HG03457 (cell line): ENCODE data around the gene DRGX.

ENCODE experiments used
- ATAC-seq: cut with Tn5 transposase; IDR thresholded peaks from one replicate; pipeline ENCODE4 v1.9.1; 2021; ENCODE audit warnings: moderate number of reproducible peaks; ENCODE audit not compliant: unreplicated experiment

The DRGX gene

DNA sequence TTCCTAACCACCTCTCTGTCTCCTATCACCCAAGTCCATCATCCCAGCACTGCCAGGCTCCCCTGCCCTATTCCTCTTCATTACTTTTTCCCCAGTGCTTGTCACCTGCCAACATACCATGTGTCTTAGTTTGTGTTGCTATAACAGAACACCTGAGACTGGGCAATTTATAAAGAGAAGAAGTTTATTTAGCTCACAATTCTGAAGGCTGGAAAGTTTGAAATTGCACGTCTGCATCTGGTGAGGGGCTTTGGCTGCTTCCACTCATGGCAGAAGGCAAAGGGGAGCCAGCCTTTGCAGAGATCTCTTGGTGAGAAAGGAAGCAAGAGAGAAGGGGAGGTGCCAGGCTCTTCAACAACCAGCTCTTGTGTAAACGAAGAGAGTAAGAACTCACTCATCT lies 47.3 kb downstream of the DRGX start:
- ATAC-seq: no peak

DNA sequence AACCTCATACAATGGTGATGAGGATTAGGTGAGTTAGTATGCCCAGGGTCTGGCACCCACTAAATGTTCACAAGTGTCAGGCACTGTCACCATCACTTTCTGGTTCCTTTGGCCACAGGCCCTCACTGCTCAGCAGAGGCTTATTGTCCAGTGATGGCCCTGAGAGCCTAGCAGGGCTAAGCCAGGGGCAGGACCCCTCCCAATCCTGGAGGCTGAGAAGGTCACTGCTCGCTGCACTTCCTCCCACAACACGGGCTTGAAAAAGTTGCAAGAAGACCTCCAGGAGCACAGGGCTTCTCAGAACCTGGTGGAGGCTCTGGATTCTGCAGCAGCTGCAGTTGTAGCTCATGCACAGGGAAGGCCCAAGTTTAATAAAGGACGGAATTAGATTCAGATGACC lies 48.1 kb downstream of the DRGX start:
- ATAC-seq: no peak

DNA sequence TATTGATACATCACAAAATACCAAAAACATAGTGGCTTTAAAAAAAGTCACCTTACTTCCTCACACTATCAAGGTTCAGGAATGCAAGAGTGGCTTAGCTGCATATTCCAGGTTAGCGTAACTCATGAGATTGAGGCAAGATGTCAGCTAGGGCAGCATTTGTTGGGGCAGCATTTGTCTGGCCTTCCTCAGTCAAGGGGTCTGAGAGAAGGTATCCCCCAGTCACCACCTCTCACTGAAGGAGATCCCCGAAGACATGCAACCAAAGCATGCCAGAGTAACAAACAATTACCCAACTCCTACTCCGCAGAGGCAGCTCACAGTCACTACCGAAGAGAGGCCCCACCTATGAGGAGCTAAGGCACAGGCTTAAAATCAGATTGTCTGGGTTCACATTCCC lies 48.5 kb downstream of the DRGX start:
- no peak for ATAC-seq

- ATAC-seq: no peak
Measured at GRCh38 chr10:49344840-49345239, 51.0 kb downstream of the DRGX start.

DNA sequence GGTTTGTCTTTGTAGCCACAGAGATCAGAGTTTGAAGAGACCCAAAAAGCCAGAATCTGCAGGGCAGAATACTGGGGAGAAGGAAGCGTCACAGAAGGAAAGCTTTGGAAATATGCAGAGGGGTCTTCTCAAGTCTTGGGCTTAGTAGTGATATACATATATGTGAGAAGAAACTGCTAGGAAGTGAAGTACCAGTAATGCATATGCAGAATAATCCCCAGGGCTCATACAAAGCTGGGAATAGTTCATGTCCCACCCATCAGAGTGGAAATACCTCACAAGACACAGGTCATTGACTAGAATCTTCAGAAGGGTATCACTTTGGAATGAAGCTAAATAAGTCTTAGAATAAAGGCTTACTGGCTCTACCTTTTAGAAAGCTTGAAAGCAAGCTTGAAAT lies 57.3 kb downstream of the DRGX start:
- ATAC-seq: no peak

DNA sequence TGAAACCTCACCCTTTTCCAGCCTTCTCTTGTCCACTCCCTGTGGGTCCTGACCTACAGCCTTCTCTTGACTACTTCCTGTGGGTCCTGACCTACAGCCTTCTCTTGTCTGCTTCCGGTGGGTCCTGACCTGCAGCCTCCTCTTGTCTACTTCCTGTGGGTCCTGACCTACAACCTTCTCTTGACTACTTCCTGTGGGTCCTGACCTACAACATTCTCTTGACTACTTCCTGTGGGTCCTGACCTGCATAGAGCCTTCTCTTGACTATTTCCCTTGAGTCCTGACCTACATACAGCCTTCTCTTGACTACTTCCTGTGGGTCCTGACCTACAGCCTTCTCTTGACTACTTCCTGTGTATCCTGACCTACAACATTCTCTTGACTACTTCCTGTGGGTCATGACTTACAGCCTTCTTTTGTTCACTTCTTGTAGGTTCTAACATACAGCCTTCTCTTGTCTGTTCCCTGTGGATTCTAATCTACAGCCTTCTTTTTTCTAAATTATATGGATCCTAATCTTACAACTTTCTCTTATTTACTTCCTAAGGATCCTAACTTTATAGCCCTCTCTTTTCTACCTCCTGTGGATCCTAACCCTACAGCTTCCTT lies 60.4 kb downstream of the DRGX start:
- ATAC-seq: no peak

- ATAC-seq: no peak
Measured at GRCh38 chr10:49334964-49335363, 60.9 kb downstream of the DRGX start.

GRCh38 chr10:49333192-49333591 lies 62.7 kb downstream of the DRGX start:
- no peak for ATAC-seq

DNA sequence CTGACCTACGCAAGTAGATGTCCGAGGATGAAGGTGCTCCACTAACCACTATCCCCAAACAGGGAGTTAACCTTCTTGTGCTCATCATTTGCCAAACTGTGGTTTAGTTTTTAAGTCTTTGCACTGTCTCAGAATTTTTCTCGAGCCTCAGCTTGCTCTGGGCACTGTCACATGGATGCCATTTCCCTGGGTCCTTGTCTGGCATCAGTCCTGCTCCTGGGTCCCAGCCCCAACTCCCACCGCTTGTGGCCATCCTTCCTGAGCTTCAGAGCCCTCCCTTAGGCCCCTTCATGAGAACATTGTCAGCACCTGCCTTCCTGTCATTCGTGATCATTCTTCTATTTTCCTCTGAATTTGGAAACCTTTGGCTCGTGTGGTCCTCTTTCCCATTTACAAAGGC lies 63.1 kb downstream of the DRGX start:
- ATAC-seq: no peak

DNA sequence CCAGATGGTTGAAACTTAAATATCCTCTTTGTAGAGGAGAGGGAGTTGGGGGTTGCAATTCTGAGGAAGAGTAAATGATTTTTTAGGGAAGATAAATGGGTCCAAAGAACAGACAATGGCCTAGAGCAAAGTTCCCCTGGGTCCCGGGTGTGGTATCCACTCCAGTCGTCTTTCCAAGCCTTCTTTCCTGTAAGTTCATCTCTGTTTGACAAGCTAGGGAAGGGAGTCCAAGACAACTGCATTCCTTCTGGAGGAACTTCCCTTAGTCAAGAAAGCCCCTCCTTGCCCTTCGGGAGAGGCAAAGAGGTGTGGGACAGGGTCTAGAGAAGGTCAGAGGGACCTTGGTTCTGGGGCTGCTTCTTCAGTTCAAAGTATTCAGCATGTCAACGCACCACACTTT lies 63.6 kb downstream of the DRGX start:
- ATAC-seq: no peak

GRCh38 chr10:49331431-49331830 lies 64.5 kb downstream of the DRGX start:
- ATAC-seq: no peak

DNA sequence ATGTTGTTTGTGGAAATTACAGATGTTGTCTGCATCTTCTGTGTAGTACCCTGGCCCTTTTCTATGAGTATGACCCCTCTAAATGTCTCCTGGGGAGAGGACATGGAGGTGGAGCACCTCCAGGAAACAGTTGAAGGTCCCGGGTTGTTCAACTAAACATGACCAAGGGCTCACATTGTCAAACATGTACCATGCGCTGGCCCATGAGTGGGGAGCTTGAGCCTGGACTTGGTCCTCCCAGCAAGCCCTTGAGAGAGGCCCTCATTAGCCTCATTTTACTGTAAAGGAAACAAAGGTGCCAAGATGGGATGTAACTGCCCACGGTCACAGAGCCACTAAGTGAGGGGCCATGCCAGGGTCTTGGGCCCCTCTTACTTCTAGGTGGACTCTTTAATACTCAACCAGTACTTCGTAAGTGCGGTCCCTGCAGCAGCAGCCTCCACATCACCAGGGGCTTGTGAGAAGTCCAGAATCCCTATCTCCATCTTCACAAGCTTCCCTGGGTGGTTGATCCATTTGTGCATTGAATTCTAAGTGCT lies 65.7 kb downstream of the DRGX start:
- ATAC-seq: no peak

GRCh38 chr10:49329146-49329505 lies 66.8 kb downstream of the DRGX start:
- no peak for ATAC-seq

- ATAC-seq: no peak
Measured at GRCh38 chr10:49328401-49329145, 67.3 kb downstream of the DRGX start.

DNA sequence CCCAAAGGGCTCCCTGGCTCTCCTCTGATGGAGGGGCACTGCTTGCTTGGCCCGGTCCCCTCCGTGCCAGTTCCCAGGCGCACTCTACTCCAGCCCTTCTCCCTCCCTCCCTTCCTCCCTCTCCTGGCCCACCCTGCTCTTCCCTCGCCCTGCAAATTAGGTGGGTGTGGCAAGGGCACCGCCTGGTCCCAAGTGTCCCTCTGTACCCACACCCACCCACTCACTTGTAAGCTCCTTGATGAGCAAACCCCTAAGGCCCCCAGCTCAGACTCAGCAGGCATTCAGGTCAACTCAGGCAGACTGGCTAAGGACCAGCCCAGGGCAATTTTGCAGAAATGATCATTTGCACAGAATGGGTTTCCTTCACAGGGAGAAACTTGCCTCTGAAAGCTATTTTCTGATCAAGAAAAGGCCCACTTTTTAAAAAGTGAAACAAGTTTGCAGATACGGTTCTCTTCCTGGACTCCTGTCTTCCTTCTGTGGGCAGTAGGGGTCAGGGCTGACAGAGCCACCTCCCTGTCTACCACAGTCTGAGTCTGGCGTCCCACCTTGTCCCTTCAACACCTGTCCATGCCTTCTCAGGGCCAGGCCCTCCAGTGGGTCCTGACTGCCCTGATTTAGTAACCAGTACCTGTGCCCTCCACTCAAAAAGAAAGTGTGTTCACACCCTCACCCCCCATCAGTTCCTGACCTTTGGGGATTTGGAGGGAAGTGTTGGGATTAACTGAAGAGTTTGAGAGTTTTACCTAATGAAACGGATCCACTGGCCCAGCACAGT lies 68.7 kb downstream of the DRGX start:
- no peak for ATAC-seq

- ATAC-seq: no peak
Measured at GRCh38 chr10:49325916-49326783, 69.7 kb downstream of the DRGX start.

DNA sequence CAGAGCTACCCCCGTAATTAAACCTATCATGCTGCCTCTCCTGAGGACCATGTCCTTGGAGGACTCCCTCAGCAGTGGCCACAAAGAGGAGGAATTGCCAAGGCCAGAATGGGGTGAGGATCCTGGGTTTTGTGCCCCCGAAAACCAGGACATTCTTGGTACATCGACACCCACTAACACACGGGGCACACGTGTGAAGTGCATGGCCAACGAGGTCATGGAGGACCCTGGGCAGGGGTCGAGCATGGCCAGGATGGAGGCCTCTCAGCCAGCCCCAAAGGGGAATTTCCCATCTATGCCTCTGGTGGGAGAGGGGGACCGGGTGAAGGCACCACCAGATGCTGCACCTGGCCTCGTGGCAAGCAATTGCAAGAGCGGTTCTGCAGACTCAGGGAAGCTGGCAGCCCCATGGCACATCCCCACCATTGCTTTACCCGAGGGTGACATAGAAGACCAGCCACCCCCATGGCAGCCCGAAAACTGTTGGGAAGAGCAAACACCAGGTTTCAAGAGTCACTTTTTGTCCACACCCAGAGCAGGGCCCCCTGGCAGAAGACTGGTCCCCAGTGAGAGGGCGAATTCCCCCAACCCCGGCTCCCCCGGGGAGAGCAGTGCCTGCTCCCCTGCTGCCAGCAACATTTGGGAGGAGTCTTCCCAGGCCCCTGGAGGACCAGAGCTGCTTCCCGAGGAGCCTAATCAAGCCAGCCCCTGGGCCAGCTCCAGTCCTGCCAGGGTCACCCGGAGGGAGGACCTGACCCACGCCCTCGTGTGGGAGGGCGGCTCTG lies 70.6 kb downstream of the DRGX start:
- ATAC-seq: no peak

GRCh38 chr10:49324711-49325110 lies 71.2 kb downstream of the DRGX start:
- no peak for ATAC-seq

DNA sequence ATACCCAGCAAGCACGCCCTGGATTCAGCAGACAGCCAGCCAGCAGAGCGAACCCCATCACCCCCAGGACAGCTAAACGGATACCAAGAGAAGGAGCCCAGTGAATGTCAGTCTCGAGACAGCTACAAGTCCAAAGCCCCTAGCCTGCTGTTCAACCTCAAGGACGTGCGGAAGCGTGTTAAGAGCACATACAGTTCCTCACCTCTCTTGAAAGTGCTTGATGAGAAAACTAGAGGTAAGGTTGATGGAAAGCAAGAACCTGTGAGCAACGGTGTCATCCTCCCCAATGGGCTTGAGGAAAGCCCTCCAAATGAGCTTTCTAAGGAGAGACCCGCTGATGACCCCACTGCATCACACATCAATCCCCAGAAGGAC lies 72.0 kb downstream of the DRGX start:
- ATAC-seq: no peak

GRCh38 chr10:49323171-49323895 lies 72.6 kb downstream of the DRGX start:
- no peak for ATAC-seq
